NCI-H1694 treated with DMSO at 0.1 percent for 48 hours (cell line): ENCODE data around the gene CXorf66.
"Not testable (repeated sequence)": the region's sequence is repeated elsewhere in the genome, so short reads cannot be mapped to it uniquely, and the experiment has no call there.

Source experiments
- DNase-seq: peaks from one replicate; lab custom pipeline; 2025; lab: John Stamatoyannopoulos, UW

The CXorf66 gene

GRCh38 chrX:139965421-139965820 lies at the start of gene CXorf66:
TSS of gene CXorf66 (minus strand) at chrX:139965521. CDS start at chrX:139965496, 25 bp downstream.
- no peak for DNase-seq

DNA sequence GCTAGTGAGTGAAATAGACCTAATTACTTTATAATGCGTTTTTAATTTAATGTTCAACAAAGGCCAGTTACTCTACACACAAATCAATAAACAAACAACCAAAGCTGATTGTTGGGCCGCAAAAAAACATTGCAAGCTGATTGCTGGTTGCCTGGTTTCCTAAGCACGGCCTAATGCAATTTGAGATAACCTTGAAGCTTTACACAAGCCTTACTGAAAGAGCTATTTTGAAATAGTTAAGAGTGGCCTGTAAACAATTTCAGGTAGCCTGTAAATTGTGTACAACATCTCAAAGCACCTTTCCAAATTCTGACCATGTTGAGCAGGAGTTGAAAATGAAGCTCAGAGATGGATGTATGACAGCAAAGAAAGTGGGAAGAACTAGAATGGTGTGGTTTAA lies 17.5 kb upstream of the CXorf66 start:
- DNase-seq: no peak

DNA sequence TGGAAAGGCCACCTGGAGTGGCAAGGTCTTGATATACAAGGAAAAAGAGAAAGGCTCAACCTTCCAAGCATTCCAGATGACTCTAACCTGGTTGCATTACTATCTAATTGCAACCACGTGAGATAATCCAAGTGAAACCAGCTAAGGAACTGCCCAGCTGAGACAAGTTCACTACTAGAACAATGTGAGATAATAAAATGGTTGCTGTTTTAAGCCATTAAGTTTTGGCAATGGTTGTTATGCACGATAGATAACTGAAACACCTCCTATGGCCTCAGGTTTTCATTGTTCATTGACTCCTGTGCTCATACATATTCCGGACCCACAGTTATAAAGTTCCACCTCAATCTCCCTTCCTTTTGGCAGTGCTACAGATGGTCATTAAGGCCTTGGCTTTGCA lies 9.2 kb upstream of the CXorf66 start:
- no peak for DNase-seq

- no peak for DNase-seq
Observed at GRCh38 chrX:139972629-139973624, 7.6 kb upstream of the CXorf66 start.

GRCh38 chrX:139972113-139972512 lies 6.8 kb upstream of the CXorf66 start:
- no peak for DNase-seq

- DNase-seq: no peak
Observed at GRCh38 chrX:139971394-139971749, 6.1 kb upstream of the CXorf66 start.

- DNase-seq: no peak
Observed at GRCh38 chrX:139969286-139969685, 4.0 kb upstream of the CXorf66 start.

GRCh38 chrX:139967750-139968149 lies 2.4 kb upstream of the CXorf66 start:
- DNase-seq: no peak

DNA sequence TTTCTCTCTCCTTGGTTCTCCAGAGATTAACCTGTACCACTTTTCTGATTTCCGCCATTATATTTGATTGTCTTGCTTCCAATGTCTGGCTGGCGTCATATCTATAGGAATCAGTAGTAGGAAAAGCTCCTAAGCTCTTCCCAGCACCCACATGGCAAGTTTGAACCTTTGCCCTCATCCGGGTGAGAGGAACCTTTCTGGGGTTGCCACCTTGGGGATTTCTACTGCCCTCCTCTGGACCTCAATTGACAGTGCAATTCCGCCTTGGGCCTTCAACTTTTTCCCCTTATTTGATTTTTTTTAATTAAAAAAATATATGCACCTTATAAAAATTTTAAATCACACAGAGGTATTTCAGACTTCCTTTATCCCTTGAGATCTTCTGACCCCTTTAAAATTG lies 2.0 kb upstream of the CXorf66 start:
- no peak for DNase-seq

DNA sequence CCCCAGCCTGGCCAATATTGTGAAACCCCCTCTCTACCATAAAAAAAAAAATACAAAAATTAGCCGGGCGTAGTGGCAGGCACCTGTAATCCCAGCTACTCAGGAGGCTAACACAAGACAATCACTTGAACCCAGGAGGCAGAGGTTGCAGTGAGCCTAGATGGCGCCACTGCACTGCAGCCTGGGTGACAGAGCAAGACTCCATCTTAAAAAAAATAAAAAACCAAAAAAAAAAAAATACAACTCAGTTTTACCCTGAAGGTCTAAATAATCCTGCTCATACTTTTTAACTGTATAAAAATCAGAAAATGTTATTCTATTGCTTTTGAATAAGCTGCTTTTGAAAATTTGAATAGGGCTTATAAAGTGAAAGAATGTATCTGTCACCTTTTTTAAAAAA lies 838 bp upstream of the CXorf66 start:
- not testable (repeated sequence) for DNase-seq

GRCh38 chrX:139961091-139961490 lies 4.2 kb downstream of the CXorf66 start:
- not testable (repeated sequence) for DNase-seq

- DNase-seq: no peak
Observed at GRCh38 chrX:139949703-139950102, 15.6 kb downstream of the CXorf66 start.

DNA sequence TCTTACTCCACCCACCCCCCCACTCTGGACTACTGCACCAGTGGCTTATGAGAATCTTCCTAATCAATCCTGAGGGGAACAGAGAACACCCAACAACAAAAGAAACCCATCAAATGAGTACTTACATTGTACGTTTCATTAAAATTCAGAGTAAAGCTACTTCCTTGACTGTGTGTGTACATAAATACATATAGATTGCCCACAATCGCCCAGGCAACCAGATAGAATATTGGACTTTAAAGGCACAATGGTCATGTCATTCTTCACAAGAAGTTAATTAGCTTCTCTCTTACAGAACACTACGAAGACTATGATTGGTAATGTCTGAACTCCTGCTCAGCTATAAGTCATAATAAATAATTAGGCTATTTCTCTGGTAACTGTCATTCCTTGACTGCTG lies 20.2 kb downstream of the CXorf66 start:
- DNase-seq: no peak

DNA sequence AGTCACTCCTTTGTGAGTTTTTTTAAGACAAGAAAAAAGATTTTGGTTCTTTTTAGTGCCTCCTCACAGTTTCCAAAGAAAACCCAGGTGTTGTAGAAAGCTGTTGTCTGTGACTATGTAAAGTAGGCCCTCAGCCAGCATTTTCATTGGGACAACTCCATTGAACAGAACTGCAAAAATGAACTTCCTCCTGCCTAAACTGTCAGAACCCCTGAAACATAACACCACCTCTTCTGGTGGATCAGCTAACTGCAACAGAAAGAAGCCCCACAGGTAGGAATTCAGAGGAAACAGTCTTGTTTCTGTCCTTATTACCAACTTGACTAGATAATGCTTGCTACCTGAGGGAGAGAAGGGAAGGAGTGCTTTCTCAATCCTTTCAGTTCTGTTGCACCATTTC lies 29.1 kb downstream of the CXorf66 start:
- DNase-seq: no peak

- no peak for DNase-seq
Observed at GRCh38 chrX:139933904-139934303, 31.4 kb downstream of the CXorf66 start.

DNA sequence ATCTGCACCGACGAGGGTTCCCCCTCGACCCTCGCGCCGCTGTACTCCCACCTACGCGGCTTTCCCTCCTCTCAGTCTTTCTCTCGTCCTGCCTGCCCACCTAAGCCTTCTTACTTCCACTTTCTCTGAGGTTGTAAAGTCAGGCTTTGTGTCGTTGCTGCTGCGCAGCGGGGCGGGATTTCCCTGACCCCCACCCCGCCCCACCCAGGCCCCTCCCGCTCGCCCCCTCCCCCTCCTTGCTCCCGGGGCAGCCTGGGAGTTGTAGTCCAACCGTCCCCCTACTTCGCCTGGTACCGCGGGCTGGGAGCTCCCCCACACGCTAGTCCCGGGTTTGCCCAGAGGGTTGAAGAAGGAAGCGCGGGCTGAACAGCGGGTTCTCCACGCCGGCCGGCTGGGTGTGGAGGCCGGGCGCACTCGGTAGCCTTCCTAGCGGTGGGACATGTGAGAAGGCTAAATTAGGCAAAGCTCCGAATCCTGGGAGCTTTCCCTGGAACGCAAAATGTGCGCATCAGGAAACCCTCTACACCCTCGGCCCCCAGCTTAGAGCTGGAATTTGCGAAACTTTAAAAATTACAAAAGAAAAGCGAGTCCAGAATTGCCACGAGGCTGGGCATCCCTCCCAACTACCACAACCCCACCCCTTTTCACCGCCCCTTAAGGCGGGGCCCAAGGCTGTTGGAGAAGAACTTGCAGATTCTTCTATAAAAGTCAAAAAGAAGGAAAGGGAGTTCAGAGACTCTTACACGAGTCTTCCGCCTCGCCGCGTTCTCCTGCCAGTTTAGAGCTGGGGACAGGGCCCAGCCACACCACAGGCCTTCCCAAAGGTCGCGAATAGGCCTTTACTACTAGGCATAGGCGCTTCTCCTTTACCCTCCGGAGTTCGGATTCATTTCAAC lies 32.2 kb downstream of the CXorf66 start, which contains the start of gene ATP11C:
Gene ATP11C, minus strand, starts transcription at position 153 of the 896 bp plus-strand sequence. CDS start 1,011 bp downstream, outside the sequence.
- DNase-seq: peak; percentile 70

DNA sequence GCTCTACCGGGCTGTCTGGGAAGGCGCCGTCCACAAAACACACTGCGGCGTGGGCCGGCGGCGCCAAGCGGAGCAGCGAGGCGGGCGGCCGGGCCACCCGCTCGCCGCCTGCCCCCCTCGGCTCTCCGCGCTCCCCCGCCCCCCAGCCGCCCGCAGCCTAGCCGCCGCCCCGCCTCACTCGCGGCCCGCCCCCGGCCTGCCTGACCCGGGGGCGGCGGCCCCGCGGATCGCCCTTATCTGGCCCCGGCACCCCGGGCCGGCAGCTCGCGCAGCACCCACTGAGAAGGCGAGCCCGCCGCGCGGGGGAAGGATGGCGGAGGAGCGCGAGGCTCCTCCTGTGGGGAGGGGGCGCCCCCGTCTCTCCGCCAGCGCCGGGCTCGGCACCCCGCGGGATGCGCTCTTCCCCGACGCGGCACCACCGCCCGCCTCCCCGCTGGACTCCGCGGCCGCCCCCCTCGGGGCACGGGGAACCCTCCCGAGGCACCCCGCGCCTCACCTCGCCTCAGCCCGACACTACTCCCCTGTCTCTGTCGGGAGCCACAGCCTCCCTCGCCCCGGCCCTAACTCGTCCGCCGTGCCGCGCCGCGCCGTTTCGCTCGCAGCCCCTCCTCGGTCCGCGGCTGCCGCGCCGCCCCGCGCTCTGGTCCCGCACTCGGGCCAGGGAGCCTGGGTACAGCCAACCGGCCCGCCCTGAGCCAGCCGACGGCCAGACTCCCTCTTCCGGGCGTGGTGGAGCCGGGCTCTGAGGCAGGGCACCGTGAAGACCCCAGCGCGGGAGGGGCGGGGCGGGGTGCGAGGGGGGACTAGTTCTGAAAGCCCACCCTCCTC lies 33.0 kb downstream of the CXorf66 start:
- no peak for DNase-seq

GRCh38 chrX:139931646-139932072 lies 33.7 kb downstream of the CXorf66 start:
- no peak for DNase-seq

DNA sequence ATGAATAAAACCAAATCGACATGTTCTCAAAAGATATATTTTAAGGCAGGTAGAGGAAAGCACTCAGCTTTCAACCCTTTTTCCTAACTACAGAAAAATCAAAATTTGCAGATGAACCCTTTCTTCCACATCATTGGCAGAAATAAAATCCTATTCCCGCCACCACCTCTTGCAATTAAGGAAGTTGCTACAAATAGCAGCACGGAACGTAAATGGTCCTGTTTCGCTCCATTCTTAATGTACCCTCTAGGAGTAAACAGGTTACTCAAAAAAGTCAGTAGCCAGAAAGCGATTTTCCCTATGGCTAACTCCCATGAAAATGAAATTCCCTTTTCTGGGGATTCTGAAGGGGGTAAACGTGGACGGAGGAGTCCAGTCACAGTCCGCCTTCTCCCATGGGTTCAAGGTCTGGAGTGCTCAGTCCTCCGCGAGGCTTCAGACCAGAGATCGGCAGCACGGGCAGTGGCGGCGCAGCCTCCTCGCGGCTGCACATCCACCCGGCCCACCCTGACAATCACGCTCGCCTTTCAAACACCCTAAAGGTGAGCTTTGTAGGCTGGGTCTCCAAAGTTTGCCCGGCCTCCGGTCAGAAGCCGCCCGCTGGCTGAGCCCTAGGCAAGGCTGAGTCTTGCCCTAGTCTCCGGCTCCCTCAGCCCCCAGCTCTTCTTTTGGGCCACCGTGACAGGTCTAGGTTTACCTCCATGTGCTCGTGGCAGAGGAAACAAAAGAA lies 34.2 kb downstream of the CXorf66 start:
- DNase-seq: peak; percentile 15

GRCh38 chrX:139930401-139930800 lies 34.9 kb downstream of the CXorf66 start:
- DNase-seq: no peak

DNA sequence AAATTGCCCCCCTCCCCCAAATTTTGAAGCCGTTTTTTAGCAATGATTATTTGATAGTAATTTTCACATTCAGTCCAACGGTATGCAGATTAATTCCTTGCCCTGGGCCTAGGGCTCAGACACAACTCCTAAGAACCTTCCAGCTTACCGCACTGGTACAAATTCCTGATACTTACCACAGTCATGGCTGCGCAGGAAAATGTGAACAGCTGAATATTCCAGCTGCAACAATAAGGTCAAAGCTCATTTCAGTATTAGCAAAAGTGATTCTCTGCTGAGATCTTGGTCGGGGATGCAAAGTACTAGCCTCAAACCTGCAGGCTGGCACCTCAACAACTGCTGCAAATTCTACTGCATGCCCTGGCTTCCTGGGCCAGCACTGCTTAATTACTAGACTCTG lies 35.4 kb downstream of the CXorf66 start:
- no peak for DNase-seq
